ENCODE results near the gene EHD2.
"Not testable (repeated sequence)": the region's sequence is repeated elsewhere in the genome, so short reads cannot be mapped to it uniquely, and the experiment has no call there.

EHD2 gene

GRCh38 chr19:47713046-47714021 lies at the start of gene EHD2:
Gene EHD2 (plus strand): TSS chr19:47713422. CDS start chr19:47716613, 3,191 bp downstream.
- H3K36me3 ChIP-seq (ENCODE audit: insufficient read depth, low read length): no peaks in the 10 kb centered on the region
- no peak within 1 kb of the TSS for H3K4me3 ChIP-seq (ENCODE audit: low read length)
- H3K27me3 ChIP-seq (ENCODE audit: insufficient read depth, low read length): peaks cover 9% of the 10 kb centered on the region
- no peaks in the 10 kb centered on the region for H3K4me1 ChIP-seq (ENCODE audit: insufficient read depth, low read length)
- peaks cover 7% of the 10 kb centered on the region for H3K9me3 ChIP-seq (ENCODE audit: low read length)
- no peak within 1 kb of the TSS for H2AFZ ChIP-seq (ENCODE audit: low read depth, low read length)

- no peak overlapping the region for H2AFZ ChIP-seq (ENCODE audit: low read depth, low read length)
- H3K27me3 ChIP-seq (ENCODE audit: insufficient read depth, low read length): no peaks in the 10 kb centered on the region
- H3K4me1 ChIP-seq (ENCODE audit: insufficient read depth, low read length): peaks cover 19% of the 10 kb centered on the region
- H3K9me3 ChIP-seq (ENCODE audit: low read length): no peaks in the 10 kb centered on the region
- no peak overlapping the region for H3K4me3 ChIP-seq (ENCODE audit: low read length)
- H3K36me3 ChIP-seq (ENCODE audit: insufficient read depth, low read length): peaks cover 2% of the 10 kb centered on the region
These were observed 49.7 kb upstream of the EHD2 start for GRCh38 chr19:47663435-47663910.

GRCh38 chr19:47663911-47664771 lies 49.1 kb upstream of the EHD2 start:
- H3K4me3 ChIP-seq (ENCODE audit: low read length): no peak overlapping the region
- H3K4me1 ChIP-seq (ENCODE audit: insufficient read depth, low read length): peaks cover 15% of the 10 kb centered on the region
- no peaks in the 10 kb centered on the region for H3K9me3 ChIP-seq (ENCODE audit: low read length)
- H2AFZ ChIP-seq (ENCODE audit: low read depth, low read length): no peak overlapping the region
- no peaks in the 10 kb centered on the region for H3K27me3 ChIP-seq (ENCODE audit: insufficient read depth, low read length)
- H3K36me3 ChIP-seq (ENCODE audit: insufficient read depth, low read length): no peaks in the 10 kb centered on the region

GRCh38 chr19:47668556-47668955 lies 44.7 kb upstream of the EHD2 start:
- peaks cover 11% of the 10 kb centered on the region for H3K4me1 ChIP-seq (ENCODE audit: insufficient read depth, low read length)
- H3K9me3 ChIP-seq (ENCODE audit: low read length): not testable (repeated sequence)

GRCh38 chr19:47670736-47671135 lies 42.5 kb upstream of the EHD2 start:
- Histone ChIP-seq H3K36me3 (ENCODE audit: insufficient read depth, low read length) (peaks cover 45% of the 10 kb centered on the region), H3K4me1 (ENCODE audit: insufficient read depth, low read length) (peaks cover 11% of the 10 kb centered on the region), H3K9me3 (ENCODE audit: low read length) (no peaks in the 10 kb centered on the region), H3K4me3 (ENCODE audit: low read length) (no peak overlapping the region), H2AFZ (ENCODE audit: low read depth, low read length) (no peak overlapping the region), H3K27me3 (ENCODE audit: insufficient read depth, low read length) (no peaks in the 10 kb centered on the region)

More at GRCh38 chr19:47668556-47668955, 44.7 kb upstream of the EHD2 start:
- not testable (repeated sequence) for H2AFZ ChIP-seq (ENCODE audit: low read depth, low read length); H3K27me3 ChIP-seq (ENCODE audit: insufficient read depth, low read length); H3K4me3 ChIP-seq (ENCODE audit: low read length)
- H3K36me3 ChIP-seq (ENCODE audit: insufficient read depth, low read length): peaks cover 23% of the 10 kb centered on the region

GRCh38 chr19:47671499-47671898 lies 41.7 kb upstream of the EHD2 start:
- Histone ChIP-seq H3K9me3 (ENCODE audit: low read length) (no peaks in the 10 kb centered on the region), H2AFZ (ENCODE audit: low read depth, low read length) (no peak overlapping the region), H3K27me3 (ENCODE audit: insufficient read depth, low read length) (no peaks in the 10 kb centered on the region), H3K4me3 (ENCODE audit: low read length) (no peak overlapping the region), H3K36me3 (ENCODE audit: insufficient read depth, low read length) (peaks cover 50% of the 10 kb centered on the region), H3K4me1 (ENCODE audit: insufficient read depth, low read length) (peaks cover 10% of the 10 kb centered on the region)

- H3K27me3 ChIP-seq (ENCODE audit: insufficient read depth, low read length): no peaks in the 10 kb centered on the region
- H2AFZ ChIP-seq (ENCODE audit: low read depth, low read length): no peak overlapping the region
- no peak overlapping the region for H3K4me3 ChIP-seq (ENCODE audit: low read length)
- H3K4me1 ChIP-seq (ENCODE audit: insufficient read depth, low read length): no peaks in the 10 kb centered on the region
- H3K9me3 ChIP-seq (ENCODE audit: low read length): no peaks in the 10 kb centered on the region
- H3K36me3 ChIP-seq (ENCODE audit: insufficient read depth, low read length): peaks cover 64% of the 10 kb centered on the region
These were observed 39.8 kb upstream of the EHD2 start for GRCh38 chr19:47673426-47673825.

- no peaks in the 10 kb centered on the region for H3K4me1 ChIP-seq (ENCODE audit: insufficient read depth, low read length)
- no peak overlapping the region for H3K4me3 ChIP-seq (ENCODE audit: low read length)
- H3K27me3 ChIP-seq (ENCODE audit: insufficient read depth, low read length): no peaks in the 10 kb centered on the region
- no peaks in the 10 kb centered on the region for H3K9me3 ChIP-seq (ENCODE audit: low read length)
- H2AFZ ChIP-seq (ENCODE audit: low read depth, low read length): no peak overlapping the region
- peaks cover 69% of the 10 kb centered on the region for H3K36me3 ChIP-seq (ENCODE audit: insufficient read depth, low read length)
These were observed 38.7 kb upstream of the EHD2 start for GRCh38 chr19:47674548-47674947.

GRCh38 chr19:47675271-47675670 lies 38.0 kb upstream of the EHD2 start:
- Histone ChIP-seq H3K4me1 (ENCODE audit: insufficient read depth, low read length) (no peaks in the 10 kb centered on the region), H3K4me3 (ENCODE audit: low read length) (no peak overlapping the region), H3K9me3 (ENCODE audit: low read length) (no peaks in the 10 kb centered on the region), H2AFZ (ENCODE audit: low read depth, low read length) (no peak overlapping the region), H3K36me3 (ENCODE audit: insufficient read depth, low read length) (peaks cover 75% of the 10 kb centered on the region), H3K27me3 (ENCODE audit: insufficient read depth, low read length) (no peaks in the 10 kb centered on the region)

GRCh38 chr19:47675859-47676258 lies 37.4 kb upstream of the EHD2 start:
- no peaks in the 10 kb centered on the region for H3K9me3 ChIP-seq (ENCODE audit: low read length)
- no peaks in the 10 kb centered on the region for H3K4me1 ChIP-seq (ENCODE audit: insufficient read depth, low read length)
- H3K36me3 ChIP-seq (ENCODE audit: insufficient read depth, low read length): peaks cover 75% of the 10 kb centered on the region
- H3K4me3 ChIP-seq (ENCODE audit: low read length): no peak overlapping the region
- H2AFZ ChIP-seq (ENCODE audit: low read depth, low read length): no peak overlapping the region
- no peaks in the 10 kb centered on the region for H3K27me3 ChIP-seq (ENCODE audit: insufficient read depth, low read length)

GRCh38 chr19:47676811-47677210 lies 36.4 kb upstream of the EHD2 start:
- Histone ChIP-seq H3K4me1 (ENCODE audit: insufficient read depth, low read length) (no peaks in the 10 kb centered on the region), H3K36me3 (ENCODE audit: insufficient read depth, low read length) (peaks cover 75% of the 10 kb centered on the region), H2AFZ (ENCODE audit: low read depth, low read length) (no peak overlapping the region), H3K27me3 (ENCODE audit: insufficient read depth, low read length) (no peaks in the 10 kb centered on the region), H3K4me3 (ENCODE audit: low read length) (no peak overlapping the region), H3K9me3 (ENCODE audit: low read length) (no peaks in the 10 kb centered on the region)

- no peak overlapping the region for H3K4me3 ChIP-seq (ENCODE audit: low read length)
- H2AFZ ChIP-seq (ENCODE audit: low read depth, low read length): no peak overlapping the region
- H3K27me3 ChIP-seq (ENCODE audit: insufficient read depth, low read length): no peaks in the 10 kb centered on the region
- no peaks in the 10 kb centered on the region for H3K9me3 ChIP-seq (ENCODE audit: low read length)
- H3K4me1 ChIP-seq (ENCODE audit: insufficient read depth, low read length): no peaks in the 10 kb centered on the region
- peaks cover 70% of the 10 kb centered on the region for H3K36me3 ChIP-seq (ENCODE audit: insufficient read depth, low read length)
These were observed 33.8 kb upstream of the EHD2 start for GRCh38 chr19:47679251-47679900.

Measured in neuron (in vitro differentiated cells).